ENCODE data around the gene POLD4. TPM values are rescaled to one million over a fixed set of nuclear protein-coding genes. Genes with fewer than 3 reads are reported as not detected.

The POLD4 gene
- total RNA-seq, 2 experiments from 2014 or later: 153 to 171 TPM

GRCh38 chr11:67306769-67307544, 46.4 kb downstream of the POLD4 start:
- DNase-seq (ENCODE audit: low spot score): no peak
- CTCF ChIA-PET (ENCODE audit: unreplicated experiment): no interaction called here
- no peaks in the 10 kb centered on the region for H3K9me2 ChIP-seq (ENCODE audit: insufficient read depth, low read length)
- POLR2A ChIA-PET: no interaction called here
- TF ChIP-seq, protein P1, sequence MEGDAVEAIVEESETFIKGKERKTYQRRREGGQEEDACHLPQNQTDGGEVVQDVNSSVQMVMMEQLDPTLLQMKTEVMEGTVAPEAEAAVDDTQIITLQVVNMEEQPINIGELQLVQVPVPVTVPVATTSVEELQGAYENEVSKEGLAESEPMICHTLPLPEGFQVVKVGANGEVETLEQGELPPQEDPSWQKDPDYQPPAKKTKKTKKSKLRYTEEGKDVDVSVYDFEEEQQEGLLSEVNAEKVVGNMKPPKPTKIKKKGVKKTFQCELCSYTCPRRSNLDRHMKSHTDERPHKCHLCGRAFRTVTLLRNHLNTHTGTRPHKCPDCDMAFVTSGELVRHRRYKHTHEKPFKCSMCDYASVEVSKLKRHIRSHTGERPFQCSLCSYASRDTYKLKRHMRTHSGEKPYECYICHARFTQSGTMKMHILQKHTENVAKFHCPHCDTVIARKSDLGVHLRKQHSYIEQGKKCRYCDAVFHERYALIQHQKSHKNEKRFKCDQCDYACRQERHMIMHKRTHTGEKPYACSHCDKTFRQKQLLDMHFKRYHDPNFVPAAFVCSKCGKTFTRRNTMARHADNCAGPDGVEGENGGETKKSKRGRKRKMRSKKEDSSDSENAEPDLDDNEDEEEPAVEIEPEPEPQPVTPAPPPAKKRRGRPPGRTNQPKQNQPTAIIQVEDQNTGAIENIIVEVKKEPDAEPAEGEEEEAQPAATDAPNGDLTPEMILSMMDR (conservative IDR thresholded peaks at IDR 0.05; ENCODE audit: low read length): no peak
- no peak for TF ChIP-seq EZH2phosphoT487 (IDR thresholded peaks at IDR 0.05; ENCODE audit: borderline replicate concordance, low read depth, low read length)
- no peaks in the 10 kb centered on the region for H3K9me3 ChIP-seq (ENCODE audit: low read length)
- no TSS peak for BruUV-seq (replicated peaks)
- H3K27ac ChIP-seq (ENCODE audit: low read depth, low read length, poor library complexity, severe bottlenecking): no peak overlapping the region
- H2AFZ ChIP-seq (ENCODE audit: low read length): no peak overlapping the region
- H3K4me3 ChIP-seq (ENCODE audit: low read depth, low read length, poor library complexity, severe bottlenecking): no peak overlapping the region
- H3K79me2 ChIP-seq (ENCODE audit: insufficient read depth, low read depth, low read length): no peaks in the 10 kb centered on the region
- no peak overlapping the region for H3K4me2 ChIP-seq (ENCODE audit: low read length)
- intact Hi-C loops (cut with micrococcal nuclease; ENCODE audit: unreplicated experiment): no loop called here
- no peaks in the 10 kb centered on the region for H3K4me1 ChIP-seq (ENCODE audit: insufficient read depth, low read length, poor library complexity, severe bottlenecking)
- no peaks in the 10 kb centered on the region for H4K20me1 ChIP-seq (ENCODE audit: insufficient read depth, low read length)
- H3K36me3 ChIP-seq (ENCODE audit: insufficient read depth, low read length): peaks cover 61% of the 10 kb centered on the region

DNA sequence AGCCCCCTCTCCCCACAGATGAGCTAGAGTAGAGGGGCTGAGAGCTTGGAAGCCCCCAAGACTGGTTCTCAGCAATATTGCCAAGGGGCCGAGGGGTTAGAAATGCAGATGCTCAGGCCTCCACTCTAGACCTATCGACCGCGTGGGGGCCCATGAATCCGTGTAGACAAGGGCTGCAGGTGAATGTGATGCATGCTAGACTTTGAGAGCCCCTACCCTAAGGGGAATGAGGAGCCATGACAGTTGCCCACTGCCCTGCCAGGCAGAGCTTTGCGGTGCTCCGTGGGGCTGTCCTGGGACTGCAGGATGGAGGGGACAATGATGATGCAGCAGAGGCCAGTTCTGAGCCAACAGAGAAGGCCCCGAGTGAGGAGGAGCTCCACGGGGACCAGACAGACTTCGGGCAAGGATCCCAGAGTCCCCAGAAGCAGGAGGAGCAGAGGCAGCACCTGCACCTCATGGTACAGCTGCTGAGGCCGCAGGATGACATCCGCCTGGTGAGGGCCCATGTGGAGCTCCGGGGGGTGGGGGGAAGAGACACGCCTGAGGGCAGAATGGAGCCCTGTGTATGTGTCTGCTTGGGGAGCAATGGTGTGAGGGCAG, 48.7 kb downstream of the POLD4 start:
- intact Hi-C loops (cut with micrococcal nuclease; ENCODE audit: unreplicated experiment): no loop called here
- CTCF ChIA-PET (ENCODE audit: unreplicated experiment): interaction anchor here (0.6 kb wide), 1 partner anchor 11 kb away, joined by 4 read pairs; no protein-coding TSS in a partner anchor
- Histone ChIP-seq H3K9me2 (ENCODE audit: insufficient read depth, low read length) (no peaks in the 10 kb centered on the region), H4K20me1 (ENCODE audit: insufficient read depth, low read length) (no peaks in the 10 kb centered on the region), H3K79me2 (ENCODE audit: insufficient read depth, low read depth, low read length) (no peaks in the 10 kb centered on the region), H3K4me1 (ENCODE audit: insufficient read depth, low read length, poor library complexity, severe bottlenecking) (no peaks in the 10 kb centered on the region), H2AFZ (ENCODE audit: low read length) (no peak overlapping the region), H3K36me3 (ENCODE audit: insufficient read depth, low read length) (peaks cover 71% of the 10 kb centered on the region), H3K4me2 (ENCODE audit: low read length) (no peak overlapping the region), H3K27ac (ENCODE audit: low read depth, low read length, poor library complexity, severe bottlenecking) (no peak overlapping the region), H3K9me3 (ENCODE audit: low read length) (no peaks in the 10 kb centered on the region), H3K4me3 (ENCODE audit: low read depth, low read length, poor library complexity, severe bottlenecking) (no peak overlapping the region)
- POLR2A ChIA-PET: interaction anchor here (0.7 kb wide), 1 partner anchor 720 kb away, joined by 5 read pairs; no protein-coding TSS in a partner anchor
- TF ChIP-seq EZH2phosphoT487 (IDR thresholded peaks at IDR 0.05; ENCODE audit: borderline replicate concordance, low read depth, low read length): no peak
- TF ChIP-seq, protein P1 (conservative IDR thresholded peaks at IDR 0.05; ENCODE audit: low read length): no peak
- BruUV-seq (replicated peaks): no TSS peak
- no peak for DNase-seq (ENCODE audit: low spot score)
